Stimulated activated CD8-positive, alpha-beta memory T cell treated with anti-CD3 and anti-CD28 coated beads, Interleukin-4, amount 100 ng/mL, for 1 hour (primary cell): ENCODE measurements around the gene HACE1.
"Not testable (repeated sequence)": the region's sequence is repeated elsewhere in the genome, so short reads cannot be mapped to it uniquely, and the experiment has no call there.

Source experiments
- DNase-seq, 2 donors: peaks; one replicate each; pipeline ENCODE4 v3.0.0-alpha.2; 2020; ENCODE audit warnings: low read depth in 2 of 2, low spot score in 1 of 2

The HACE1 gene

DNA sequence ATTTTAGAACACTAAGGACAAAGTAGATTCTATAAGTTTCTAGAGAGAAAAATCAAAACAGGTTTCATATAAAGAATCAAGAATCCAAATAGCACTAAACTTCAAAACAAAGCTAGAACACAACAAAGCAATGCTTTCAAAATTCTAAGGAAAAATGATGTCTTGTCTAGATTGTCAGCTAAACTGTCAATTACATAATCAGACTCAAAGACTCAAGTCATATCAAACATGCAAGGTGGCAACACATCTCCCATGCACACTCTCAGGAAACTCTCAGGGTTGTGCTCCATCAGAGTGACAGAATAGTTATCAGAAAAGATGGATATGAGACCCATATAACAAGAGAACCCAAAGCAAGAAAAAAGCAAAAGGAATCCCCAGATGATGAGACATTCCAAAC, 23.9 kb downstream of the HACE1 start:
- DNase-seq, result no peak

GRCh38 chr6:104829183-104829958, 30.3 kb downstream of the HACE1 start:
- no peak for DNase-seq

DNA sequence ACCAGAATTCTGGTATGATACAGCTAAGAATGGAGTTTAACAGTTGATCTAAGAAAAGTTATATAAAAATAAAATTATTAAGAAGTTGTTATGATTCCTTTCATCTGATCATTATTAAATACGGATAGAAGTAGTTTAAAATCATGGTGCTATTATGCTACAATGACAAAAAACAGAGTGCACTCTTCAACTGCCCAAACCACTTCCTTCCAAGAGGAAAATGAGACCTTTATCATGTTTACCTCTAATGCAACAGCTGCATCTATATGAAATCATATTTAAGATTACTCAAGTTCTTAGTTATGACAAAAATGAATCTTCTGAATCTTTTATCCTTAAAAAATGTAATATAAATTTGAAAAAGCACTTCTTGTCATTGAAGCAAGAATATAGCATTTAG, 31.2 kb downstream of the HACE1 start:
- DNase-seq, result no peak

GRCh38 chr6:104820820-104821219, 38.9 kb downstream of the HACE1 start:
- not testable (repeated sequence) for DNase-seq

DNA sequence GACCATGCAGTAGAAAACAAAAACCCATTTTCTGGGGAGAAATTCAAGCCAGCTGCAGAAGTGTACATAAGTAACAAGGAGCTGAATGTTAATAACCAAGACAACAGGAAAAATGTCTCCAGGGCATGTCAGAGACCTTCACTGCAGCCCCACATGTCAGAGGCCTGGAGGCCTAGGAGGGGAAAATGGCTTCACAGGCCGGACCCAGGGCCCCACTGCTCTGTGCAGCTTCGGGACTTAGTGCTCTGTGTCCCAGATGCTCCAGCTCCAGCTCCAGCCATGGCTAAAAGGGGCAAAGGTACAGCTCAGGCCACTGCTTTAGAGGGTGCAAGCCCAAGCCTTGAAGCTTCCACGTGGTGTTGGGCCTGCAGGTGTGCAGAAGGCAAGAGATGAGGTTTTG, 43.6 kb downstream of the HACE1 start:
- DNase-seq, result no peak

GRCh38 chr6:104814743-104815142, 45.0 kb downstream of the HACE1 start:
- no peak for DNase-seq

- no peak for DNase-seq
Measured at GRCh38 chr6:104813552-104813951, 46.2 kb downstream of the HACE1 start.

GRCh38 chr6:104809116-104809515, 50.6 kb downstream of the HACE1 start:
- no peak for DNase-seq

- not testable (repeated sequence) for DNase-seq
Measured at GRCh38 chr6:104805335-104805734, 54.4 kb downstream of the HACE1 start.

- no peak for DNase-seq
Measured at GRCh38 chr6:104799134-104799657, 60.5 kb downstream of the HACE1 start.

DNA sequence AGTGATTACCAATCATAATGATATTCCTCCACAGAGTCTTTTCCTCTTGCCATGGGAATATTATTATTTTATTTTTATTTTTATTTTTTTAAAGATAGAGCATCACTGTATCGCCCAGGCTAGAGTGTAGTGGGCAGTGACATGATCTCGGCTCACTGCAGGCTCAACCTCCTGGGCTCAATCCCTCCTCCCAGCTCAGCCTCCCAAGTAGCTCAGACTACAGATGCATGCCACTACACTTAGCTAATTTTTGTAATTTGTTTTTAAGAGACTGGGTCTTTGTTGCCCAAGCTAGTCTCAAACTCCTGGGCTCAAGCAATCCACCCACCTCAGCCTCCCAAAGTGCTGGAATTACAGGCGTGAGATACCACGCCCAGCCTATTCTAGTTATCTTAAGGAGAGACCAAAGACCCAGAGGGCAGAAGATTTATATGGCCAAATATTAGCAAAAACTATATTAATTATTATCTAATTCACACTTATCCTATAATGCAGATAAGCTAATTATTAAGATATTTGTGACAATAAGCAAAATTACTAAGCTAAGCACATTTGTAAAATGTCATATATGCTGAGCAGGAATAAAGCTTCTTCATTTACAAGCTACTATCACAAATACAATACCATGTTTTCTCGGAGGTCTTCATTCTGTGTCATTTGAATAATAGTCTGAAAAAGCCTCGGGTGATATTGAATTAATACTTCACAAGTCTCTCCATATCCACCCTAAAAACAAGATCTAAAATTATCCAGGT, 63.5 kb downstream of the HACE1 start:
- DNase-seq, result no peak

DNA sequence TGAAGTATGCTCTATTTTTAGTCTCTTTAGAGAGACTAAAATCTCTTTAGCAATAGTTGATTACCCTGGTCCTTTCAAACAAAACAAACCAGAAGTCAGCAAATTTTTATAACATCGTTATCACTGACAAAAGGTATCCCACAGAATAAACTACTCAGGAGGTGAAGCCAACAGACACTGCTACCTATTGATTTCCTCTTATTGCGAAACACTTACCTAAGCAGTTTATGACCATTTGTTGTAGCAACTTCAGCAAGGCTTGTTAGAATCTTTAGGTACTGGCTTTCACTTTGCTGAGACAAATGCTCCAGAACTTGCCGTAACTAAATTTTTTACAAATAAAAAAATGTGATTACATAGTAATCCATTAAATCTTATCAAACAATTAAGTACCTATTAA, 64.4 kb downstream of the HACE1 start:
- no peak for DNase-seq

- DNase-seq, result no peak
Measured at GRCh38 chr6:104789770-104790190, 69.9 kb downstream of the HACE1 start.

DNA sequence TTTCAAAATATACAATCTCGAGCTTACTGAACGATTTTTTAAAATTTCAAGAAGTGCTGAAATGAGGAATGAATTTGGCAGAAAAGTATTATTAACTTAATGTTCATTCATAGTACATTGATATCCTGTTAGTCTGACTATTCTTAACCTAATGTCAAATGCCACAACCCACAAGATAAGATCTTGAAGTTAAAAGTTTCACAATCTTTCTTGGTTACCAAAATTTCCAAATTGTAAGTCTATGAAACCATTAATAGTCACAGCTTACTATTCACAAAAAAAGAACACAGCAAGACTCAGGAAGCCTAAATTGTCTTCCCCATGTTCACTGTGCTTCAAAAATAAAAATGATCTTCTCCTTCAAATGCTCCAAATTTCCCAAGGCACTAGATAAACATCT, 71.3 kb downstream of the HACE1 start:
- DNase-seq, result no peak

- no peak for DNase-seq
Measured at GRCh38 chr6:104787305-104787704, 72.4 kb downstream of the HACE1 start.

GRCh38 chr6:104784884-104785283, 74.8 kb downstream of the HACE1 start:
- no peak for DNase-seq

DNA sequence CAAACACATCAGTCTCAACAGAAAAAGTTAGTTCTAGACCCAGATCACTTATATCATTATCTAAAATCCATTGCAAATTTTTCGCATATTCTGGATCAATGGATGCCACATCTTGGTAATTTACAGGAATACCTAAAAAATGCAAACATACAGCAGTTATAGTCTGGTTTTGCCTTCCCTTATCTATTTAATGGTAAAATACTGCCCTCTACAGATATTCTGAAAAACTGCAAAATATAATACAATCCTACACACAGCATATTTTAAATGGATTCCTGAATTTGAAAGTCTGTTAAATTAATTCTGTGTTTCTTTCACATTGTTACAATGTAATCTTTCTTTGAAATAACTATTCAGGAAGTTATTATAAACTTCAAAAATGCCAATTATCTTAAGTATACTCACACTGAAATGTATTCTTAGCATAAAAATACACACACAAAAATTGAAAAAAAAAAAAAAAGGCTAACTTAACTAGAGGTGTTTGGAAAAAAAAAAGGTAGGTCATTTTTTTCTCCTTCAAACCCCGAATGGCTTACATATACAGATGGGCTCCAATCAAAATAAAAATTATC, 88.4 kb downstream of the HACE1 start:
- no peak for DNase-seq

GRCh38 chr6:104768906-104769305, 90.8 kb downstream of the HACE1 start:
- no peak for DNase-seq

- DNase-seq, result no peak
Measured at GRCh38 chr6:104766595-104766994, 93.1 kb downstream of the HACE1 start.

- DNase-seq, result no peak
Measured at GRCh38 chr6:104754788-104755409, 104.8 kb downstream of the HACE1 start.

DNA sequence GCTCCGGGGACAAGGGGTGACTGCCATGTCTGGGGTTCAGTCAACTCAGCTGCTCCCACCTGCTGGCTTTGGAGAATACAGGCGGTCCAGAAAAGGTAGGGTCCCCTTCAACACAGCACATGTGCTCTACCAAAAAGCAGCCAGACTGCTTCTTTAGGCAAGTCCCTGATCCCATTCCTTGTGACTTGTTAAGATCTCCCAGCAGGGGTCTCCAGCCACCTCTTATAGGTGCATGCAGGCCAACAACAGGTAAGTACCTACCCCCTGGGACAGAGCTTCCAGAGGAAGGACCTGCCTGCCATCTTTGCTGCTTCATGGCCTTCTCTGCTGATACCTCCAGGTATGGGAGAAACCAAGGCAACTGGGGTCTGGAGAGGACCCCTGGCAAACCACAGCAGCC, 106.5 kb downstream of the HACE1 start:
- no peak for DNase-seq

- no peak for DNase-seq
Measured at GRCh38 chr6:104750449-104750848, 109.3 kb downstream of the HACE1 start.
